ENCODE measurements around the gene KAT7.

GRCh38 chr17:49871211-49871610 lies 82.7 kb downstream of the KAT7 start:
- no peak for TF ChIP-seq ZNF274 (IDR thresholded peaks at IDR 0.05; ENCODE audit: borderline replicate concordance, extremely low read depth, low read length)
- TF ChIP-seq MAFK (IDR thresholded peaks at IDR 0.05; ENCODE audit: low read depth, low read length), result no peak
- no peak for TF ChIP-seq POU5F1 (IDR thresholded peaks at IDR 0.05; ENCODE audit: low read depth, low read length)

Measured in H1 (cell line).